Endometrium (tissue), 2 donors: ENCODE data around the gene PTPN7.
"Not testable (repeated sequence)": the region's sequence is repeated elsewhere in the genome, so short reads cannot be mapped to it uniquely, and the experiment has no call there.

ENCODE experiments used
- FAIRE-seq: peaks from 2 replicates; lab custom pipeline; 2012; peaks lifted over from hg19 to GRCh38; lab: Jason Lieb, UNC
- donor health status: control.
- donor health status: control.

PTPN7 gene

GRCh38 chr1:202160377-202160940 lies at the start of gene PTPN7:
Gene PTPN7, minus strand, starts transcription at chr1:202160602. Its CDS starts 1,200 bp downstream, at chr1:202159402.
- no peak for FAIRE-seq

- no peak for FAIRE-seq
These were observed 48.0 kb upstream of the PTPN7 start for GRCh38 chr1:202208351-202208857.

- no peak for FAIRE-seq
These were observed 46.9 kb upstream of the PTPN7 start for GRCh38 chr1:202207292-202207691.

DNA sequence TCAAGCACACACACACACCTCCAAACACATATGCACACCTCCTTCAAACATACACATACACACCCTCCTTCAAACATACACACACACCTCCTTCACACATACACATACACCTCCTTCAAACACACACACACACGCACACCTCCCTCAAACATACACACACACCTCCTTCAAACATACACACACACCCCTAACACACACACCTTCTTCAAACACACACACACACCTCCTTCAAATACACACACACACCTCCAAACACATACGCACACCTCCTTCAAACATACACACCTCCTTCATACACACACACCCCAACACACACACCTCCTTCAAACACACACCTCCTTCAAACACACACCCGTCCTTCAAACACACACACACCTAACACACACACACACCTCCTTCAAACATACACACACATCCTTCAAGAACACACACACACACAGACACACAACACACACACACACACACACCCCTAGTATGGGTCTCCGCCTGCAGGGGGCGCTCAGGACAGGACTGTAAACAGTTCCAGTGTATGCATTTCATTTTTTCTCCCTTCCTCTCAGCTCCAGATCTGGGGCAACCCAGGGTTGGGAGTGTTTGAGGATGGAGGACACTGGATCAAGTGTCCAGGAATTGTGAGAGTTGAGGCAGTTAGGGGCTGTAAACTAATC lies 45.3 kb upstream of the PTPN7 start:
- no peak for FAIRE-seq

- FAIRE-seq = no peak
These were observed 43.7 kb upstream of the PTPN7 start for GRCh38 chr1:202204065-202204464.

- FAIRE-seq = no peak
These were observed 43.0 kb upstream of the PTPN7 start for GRCh38 chr1:202203238-202204039.

- no peak for FAIRE-seq
These were observed 42.2 kb upstream of the PTPN7 start for GRCh38 chr1:202202500-202203168.

- no peak for FAIRE-seq
These were observed 41.6 kb upstream of the PTPN7 start for GRCh38 chr1:202201971-202202370.

DNA sequence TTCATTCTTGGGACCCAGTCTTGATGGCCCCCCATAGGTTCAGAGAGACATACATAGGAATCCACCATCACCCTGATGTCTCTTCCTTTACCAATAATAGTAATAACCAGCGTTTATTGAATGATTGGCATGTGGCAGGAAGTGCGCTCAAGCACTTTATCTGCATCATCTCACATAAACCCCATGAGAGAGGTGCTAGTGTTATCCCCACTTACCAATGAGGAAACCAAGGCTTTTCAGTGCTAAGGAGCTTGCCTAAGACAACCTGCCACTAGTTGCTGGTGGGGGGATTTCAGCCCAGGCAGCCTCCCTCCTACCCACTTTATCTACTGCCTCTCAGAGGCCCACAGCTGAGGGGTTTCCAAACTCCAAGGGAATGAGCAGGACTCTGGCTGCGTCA lies 40.9 kb upstream of the PTPN7 start:
- FAIRE-seq = no peak

DNA sequence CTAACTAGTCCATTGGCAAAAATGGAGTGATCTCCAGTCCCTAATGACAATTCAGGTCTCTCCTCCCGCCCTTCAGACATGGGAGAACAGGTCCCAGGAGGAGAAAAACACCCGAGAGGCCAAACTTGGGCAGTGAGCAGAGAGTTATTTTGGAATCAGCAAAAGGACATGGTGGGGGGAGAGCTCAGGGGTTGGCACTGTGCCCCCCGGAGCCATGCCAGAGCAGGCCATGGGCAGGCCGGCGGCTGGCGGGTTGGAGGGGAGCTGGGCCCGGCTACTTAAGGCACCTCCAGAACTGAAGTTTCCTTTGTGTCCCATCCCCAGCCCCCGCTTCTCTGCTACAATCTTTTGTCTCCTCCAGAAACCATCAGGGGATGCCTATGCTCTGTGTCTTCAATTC lies 40.3 kb upstream of the PTPN7 start:
- FAIRE-seq = no peak

GRCh38 chr1:202200112-202200548 lies 39.7 kb upstream of the PTPN7 start:
- no peak for FAIRE-seq

- no peak for FAIRE-seq
These were observed 38.9 kb upstream of the PTPN7 start for GRCh38 chr1:202199040-202199889.

- no peak for FAIRE-seq
These were observed 37.9 kb upstream of the PTPN7 start for GRCh38 chr1:202198366-202198724.

- FAIRE-seq = no peak
These were observed 37.4 kb upstream of the PTPN7 start for GRCh38 chr1:202197653-202198365.

GRCh38 chr1:202194328-202194648 lies 33.9 kb upstream of the PTPN7 start:
- FAIRE-seq = no peak

DNA sequence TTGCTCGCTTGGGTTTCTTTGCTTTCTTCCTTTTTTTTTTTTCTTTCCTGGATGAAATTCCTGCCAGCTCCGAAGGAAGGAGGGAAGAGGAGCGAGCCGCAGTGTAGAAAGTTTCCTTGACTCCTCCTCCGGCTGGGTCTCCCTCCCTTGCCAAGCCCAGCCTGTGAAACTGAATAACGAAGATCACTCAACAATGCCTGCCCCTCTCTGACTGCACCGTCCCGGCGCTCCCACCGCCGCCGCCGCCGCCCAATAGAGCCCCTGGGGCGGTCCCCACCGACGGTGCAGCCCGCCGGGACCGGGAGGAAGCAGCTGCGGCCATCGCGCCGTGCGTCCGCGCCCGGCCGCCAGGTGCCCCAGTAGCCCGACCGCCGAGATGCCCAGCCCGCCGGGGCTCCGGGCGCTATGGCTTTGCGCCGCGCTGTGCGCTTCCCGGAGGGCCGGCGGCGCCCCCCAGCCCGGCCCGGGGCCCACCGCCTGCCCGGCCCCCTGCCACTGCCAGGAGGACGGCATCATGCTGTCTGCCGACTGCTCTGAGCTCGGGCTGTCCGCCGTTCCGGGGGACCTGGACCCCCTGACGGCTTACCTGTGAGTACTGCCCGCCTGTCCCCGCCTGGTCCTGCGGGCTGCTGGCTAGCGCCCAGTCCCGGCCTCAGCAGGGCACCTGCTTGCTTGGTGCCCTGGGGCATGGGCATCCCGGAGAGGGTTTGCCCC lies 33.4 kb upstream of the PTPN7 start, which contains the start of gene LGR6:
LGR6 (plus strand) TSS at position 186 of the 714 bp plus-strand sequence; CDS start at position 377, 191 bp downstream.
- no peak for FAIRE-seq

GRCh38 chr1:202192770-202193613 lies 32.6 kb upstream of the PTPN7 start:
- no peak for FAIRE-seq

- not testable (repeated sequence) for FAIRE-seq
These were observed 31.0 kb upstream of the PTPN7 start for GRCh38 chr1:202191391-202191790.
